ENCODE data around the gene CNOT6.

- TF ChIP-seq CTCF (IDR thresholded peaks at IDR 0.05; ENCODE audit: insufficient read depth, low read depth, low read length) (no peak), EZH2 (IDR thresholded peaks at IDR 0.05; ENCODE audit: insufficient read depth, low read length) (no peak)
These were observed 24.7 kb upstream of the CNOT6 start for GRCh38 chr5:180469586-180469865.
